BLaER1 treated with 17β-estradiol and CSF1 and Interleukin-3, amounts not matched to agents 10 nM and 100 nM (cell line): ENCODE results near the gene TLNRD1.

Experiments used
- H3K27ac ChIP-seq, 11 experiments: shearing (Covaris generic); formaldehyde crosslinking; 2 replicates each; pipeline ENCODE4 v1.8.1; 2022
- H3K27me3 ChIP-seq, 11 experiments: shearing (Covaris generic); formaldehyde crosslinking; 2 replicates each; pipeline ENCODE4 v1.8.1; 2022
- H3K36me3 ChIP-seq, 11 experiments: shearing (Covaris generic); formaldehyde crosslinking; 2 replicates each; pipeline ENCODE4 v1.8.1; 2022
- H3K4me1 ChIP-seq, 10 experiments: shearing (Covaris generic); formaldehyde crosslinking; 2 replicates each; pipeline ENCODE4 v1.8.1; 2022
- H3K4me2 ChIP-seq, 11 experiments: shearing (Covaris generic); formaldehyde crosslinking; 2 replicates each; pipeline ENCODE4 v1.8.1; 2022
- H3K4me3 ChIP-seq, 10 experiments: shearing (Covaris generic); formaldehyde crosslinking; 2 replicates each; pipeline ENCODE4 v1.8.1; 2022
- H3K9ac ChIP-seq, 11 experiments: shearing (Covaris generic); formaldehyde crosslinking; 2 replicates each; pipeline ENCODE4 v1.8.1; 2022
- H3K9me3 ChIP-seq, 11 experiments: shearing (Covaris generic); formaldehyde crosslinking; replicated peaks in 1 of 11; 2 replicates each; pipeline ENCODE4 v1.8.1; 2022
- H4K20me1 ChIP-seq, 11 experiments: shearing (Covaris generic); formaldehyde crosslinking; 2 replicates each; pipeline ENCODE4 v1.8.1; 2022
- Cebpa-rat ChIP-seq, 11 experiments: shearing (Covaris generic); IDR thresholded peaks; 2 replicates each; pipeline ENCODE4 v1.8.1; 2022

Gene TLNRD1

DNA sequence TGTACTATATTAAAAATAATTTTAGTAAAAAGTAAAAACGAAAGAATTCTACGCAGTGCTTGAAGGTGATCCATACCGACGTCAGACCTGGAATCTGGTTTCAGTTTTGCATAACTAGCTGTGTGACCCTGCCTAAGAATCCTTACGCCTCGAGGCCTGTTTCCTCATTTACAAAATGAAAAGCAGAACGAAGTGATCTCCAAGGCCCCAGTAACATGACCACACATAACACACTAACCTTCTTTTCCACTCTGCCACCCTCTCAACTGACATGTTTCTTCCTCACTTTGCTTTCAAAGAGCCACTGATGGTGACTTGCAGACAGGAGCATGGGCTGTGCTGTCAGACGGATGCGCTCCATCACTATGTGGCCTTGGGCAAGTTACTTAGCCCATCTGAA, 15.9 kb upstream of the TLNRD1 start:
- Histone ChIP-seq H3K9me3 (no peaks in the 10 kb centered on the region), H3K4me1 (peaks cover 36 to 73% (median 44%) of the 10 kb centered on the region in 10 experiments), H3K27me3 (no peaks in the 10 kb centered on the region), H3K4me3 (no peak overlapping the region), H3K36me3 (peaks cover 24 to 52% (median 47%) of the 10 kb centered on the region in 11 experiments), H3K27ac (peak overlapping the region in 9 of 11 experiments; percentile 0 to 73 (median 52); a peak in 13 of 22 replicates), H4K20me1 (peaks cover 37 to 89% (median 73%) of the 10 kb centered on the region in 11 experiments; a peak in 21 of 22 replicates), H3K9ac (peak overlapping the region in 5 of 11 experiments; percentile 14 to 48 (median 34); a peak in 6 of 22 replicates), H3K4me2 (peak overlapping the region; percentile 11 to 97 (median 53); a peak in 20 of 22 replicates)
- TF ChIP-seq Cebpa-rat (IDR thresholded peaks at IDR 0.05), result no peak

GRCh38 chr15:80985981-80986380, 14.7 kb upstream of the TLNRD1 start:
- Histone ChIP-seq H3K36me3 (peaks cover 13 to 41% (median 35%) of the 10 kb centered on the region in 11 experiments; a peak in 21 of 22 replicates), H3K4me2 (peak overlapping the region; percentile 11 to 97 (median 53); a peak in 15 of 22 replicates), H3K4me1 (peaks cover 47 to 83% (median 53%) of the 10 kb centered on the region in 10 experiments), H4K20me1 (peaks cover 33 to 79% (median 70%) of the 10 kb centered on the region in 11 experiments; a peak in 21 of 22 replicates), H3K4me3 (no peak overlapping the region), H3K27me3 (no peaks in the 10 kb centered on the region), H3K9me3 (no peaks in the 10 kb centered on the region), H3K27ac (peak overlapping the region in 1 of 11 experiments; percentile 29; a peak in 3 of 22 replicates), H3K9ac (no peak overlapping the region)
- TF ChIP-seq Cebpa-rat (IDR thresholded peaks at IDR 0.05), result no peak

DNA sequence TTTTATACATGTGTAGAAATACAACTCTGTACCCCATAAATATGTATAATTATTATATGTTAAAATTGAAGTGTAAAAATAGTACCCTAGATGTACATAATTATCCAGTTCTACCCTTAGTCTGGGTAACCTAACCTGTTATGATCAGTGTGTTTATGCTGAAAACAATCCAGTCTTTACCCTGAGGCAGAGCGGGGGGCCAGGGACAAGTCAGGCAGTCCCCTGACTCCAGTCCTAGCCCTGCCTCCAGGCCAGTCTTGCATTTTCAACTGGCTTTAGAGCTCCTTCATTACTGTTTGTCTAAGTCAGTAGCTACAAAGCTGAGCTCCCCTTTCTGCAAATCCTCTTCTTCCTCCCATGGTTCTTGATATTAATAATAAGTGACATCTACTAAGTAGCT, 14.2 kb upstream of the TLNRD1 start:
- Histone ChIP-seq H3K4me3 (peak overlapping the region in 1 of 10 experiments; percentile 7; a peak in 2 of 20 replicates), H3K4me2 (peak overlapping the region; percentile 85 to 98 (median 92); a peak in 17 of 22 replicates), H3K27ac (no peak overlapping the region), H3K9me3 (no peaks in the 10 kb centered on the region), H3K9ac (peak overlapping the region in 2 of 11 experiments; percentile 2 to 29; a peak in 2 of 22 replicates), H3K4me1 (peaks cover 52 to 87% (median 59%) of the 10 kb centered on the region in 10 experiments), H4K20me1 (peaks cover 33 to 78% (median 70%) of the 10 kb centered on the region in 11 experiments; a peak in 21 of 22 replicates), H3K27me3 (no peaks in the 10 kb centered on the region), H3K36me3 (peaks cover 12 to 36% (median 32%) of the 10 kb centered on the region in 11 experiments; a peak in 21 of 22 replicates)
- TF ChIP-seq Cebpa-rat (IDR thresholded peaks at IDR 0.05), result no peak

- Histone ChIP-seq H3K4me3 (peak overlapping the region; percentile 73 to 95 (median 85)), H3K4me1 (peaks cover 55 to 81% (median 66%) of the 10 kb centered on the region in 10 experiments), H4K20me1 (peaks cover 17 to 60% (median 53%) of the 10 kb centered on the region in 11 experiments; a peak in 21 of 22 replicates), H3K27ac (peak overlapping the region; percentile 70 to 93 (median 89); a peak in 21 of 22 replicates), H3K9me3 (no peaks in the 10 kb centered on the region), H3K36me3 (peaks cover 0 to 18% (median 15%) of the 10 kb centered on the region in 11 experiments; a peak in 12 of 22 replicates), H3K27me3 (no peaks in the 10 kb centered on the region), H3K9ac (peak overlapping the region; percentile 81 to 92 (median 88)), H3K4me2 (peak overlapping the region; percentile 85 to 98 (median 92))
- no peak for TF ChIP-seq Cebpa-rat (IDR thresholded peaks at IDR 0.05)
These were observed 12.5 kb upstream of the TLNRD1 start for GRCh38 chr15:80988148-80988796.

GRCh38 chr15:80989081-80989517, 11.6 kb upstream of the TLNRD1 start:
- H3K27ac ChIP-seq, result peak overlapping the region; percentile 70 to 93 (median 89)
- no peaks in the 10 kb centered on the region for H3K27me3 ChIP-seq
- H3K36me3 ChIP-seq, result peaks cover 0 to 16% (median 12%) of the 10 kb centered on the region in 11 experiments; a peak in 9 of 22 replicates
- peaks cover 55 to 72% (median 66%) of the 10 kb centered on the region in 10 experiments for H3K4me1 ChIP-seq
- H3K9ac ChIP-seq, result peak overlapping the region; percentile 81 to 92 (median 88)
- H3K4me3 ChIP-seq, result peak overlapping the region; percentile 73 to 95 (median 85)
- peaks cover 17 to 52% (median 46%) of the 10 kb centered on the region in 11 experiments; a peak in 21 of 22 replicates for H4K20me1 ChIP-seq
- no peak for TF ChIP-seq Cebpa-rat (IDR thresholded peaks at IDR 0.05)
- peak overlapping the region; percentile 85 to 98 (median 92) for H3K4me2 ChIP-seq
- H3K9me3 ChIP-seq, result no peaks in the 10 kb centered on the region

- Histone ChIP-seq H3K9me3 (no peaks in the 10 kb centered on the region), H3K4me1 (peaks cover 55 to 65% (median 59%) of the 10 kb centered on the region in 10 experiments), H3K27ac (peak within 1 kb of the TSS; percentile 72 to 93 (median 89))
These were observed 10.9 kb upstream of the TLNRD1 start, which contains the start of gene MESD for GRCh38 chr15:80989518-80990478. Gene MESD, minus strand, starts transcription at chr15:80989819. Its CDS starts 28 bp downstream, at chr15:80989791.

GRCh38 chr15:80990955-80991354, 9.8 kb upstream of the TLNRD1 start:
- peaks cover 7 to 33% (median 27%) of the 10 kb centered on the region in 11 experiments; a peak in 20 of 22 replicates for H4K20me1 ChIP-seq
- TF ChIP-seq Cebpa-rat (IDR thresholded peaks at IDR 0.05), result no peak
- peaks cover 0 to under 1% (median 0%) of the 10 kb centered on the region in 11 experiments; a peak in 2 of 22 replicates for H3K9me3 ChIP-seq
- H3K27ac ChIP-seq, result peak overlapping the region in 1 of 11 experiments; percentile 12; a peak in 2 of 22 replicates
- H3K4me2 ChIP-seq, result peak overlapping the region; percentile 4 to 94 (median 84); a peak in 20 of 22 replicates
- H3K4me1 ChIP-seq, result peaks cover 45 to 54% (median 48%) of the 10 kb centered on the region in 10 experiments
- no peak overlapping the region for H3K9ac ChIP-seq
- no peaks in the 10 kb centered on the region for H3K27me3 ChIP-seq
- peaks cover 0 to 11% (median 6%) of the 10 kb centered on the region in 11 experiments; a peak in 7 of 22 replicates for H3K36me3 ChIP-seq
- H3K4me3 ChIP-seq, result no peak overlapping the region; a peak in 1 of 20 replicates

More at GRCh38 chr15:80989518-80990478, 10.9 kb upstream of the TLNRD1 start, which contains the start of gene MESD:
- peaks cover 17 to 45% (median 39%) of the 10 kb centered on the region in 11 experiments; a peak in 21 of 22 replicates for H4K20me1 ChIP-seq
- H3K9ac ChIP-seq, result peak within 1 kb of the TSS; percentile 81 to 92 (median 88)
- H3K4me2 ChIP-seq, result peak within 1 kb of the TSS; percentile 85 to 98 (median 94)
- no peaks in the 10 kb centered on the region for H3K27me3 ChIP-seq
- H3K4me3 ChIP-seq, result peak within 1 kb of the TSS; percentile 73 to 95 (median 85)
- no peak for TF ChIP-seq Cebpa-rat (IDR thresholded peaks at IDR 0.05)
- peaks cover 0 to 16% (median 12%) of the 10 kb centered on the region in 11 experiments; a peak in 9 of 22 replicates for H3K36me3 ChIP-seq
